ENCODE results near the gene EFCAB11.

The EFCAB11 gene

DNA sequence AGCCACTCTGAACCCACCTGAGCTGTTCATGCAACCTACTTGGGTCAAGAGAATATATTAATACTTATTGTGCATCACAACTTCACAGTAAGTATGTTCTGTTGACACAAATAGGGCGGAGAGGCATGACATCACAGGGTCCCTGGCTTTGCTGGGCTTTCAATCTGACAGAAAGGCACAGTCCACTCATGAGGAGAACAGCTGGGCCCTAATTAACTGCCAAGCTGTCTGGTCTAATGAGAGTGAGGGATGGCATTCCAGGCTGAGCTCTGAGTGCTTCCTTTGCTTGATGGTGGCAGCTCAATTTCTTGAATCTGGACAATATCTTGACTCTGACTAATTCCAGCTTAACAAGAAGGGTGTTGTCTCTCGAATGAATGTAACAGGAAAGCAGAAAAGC, 2.0 kb downstream of the EFCAB11 start:
- H3K27ac ChIP-seq = no peak overlapping the region
- peaks cover 20 to 26% of the 10 kb centered on the region in 2 experiments for H3K4me1 ChIP-seq (ENCODE audit: control insufficient read depth in 1 of 2, insufficient read depth in 1 of 2, low read depth in 1 of 2, low read length in 1 of 2)
- H3K4me3 ChIP-seq (ENCODE audit: low read depth in 1 of 2, low read length in 1 of 2) = no peak overlapping the region
- no peaks in the 10 kb centered on the region for H3K27me3 ChIP-seq
- no peak for TF ChIP-seq CTCF (IDR thresholded peaks at IDR 0.05)
- H3K9me3 ChIP-seq = no peaks in the 10 kb centered on the region
- H3K36me3 ChIP-seq = no peaks in the 10 kb centered on the region

- no peak for TF ChIP-seq CTCF (IDR thresholded peaks at IDR 0.05)
- no peaks in the 10 kb centered on the region for H3K36me3 ChIP-seq
- H3K4me1 ChIP-seq (ENCODE audit: control insufficient read depth in 1 of 2, insufficient read depth in 1 of 2, low read depth in 1 of 2, low read length in 1 of 2) = no peaks in the 10 kb centered on the region
- no peaks in the 10 kb centered on the region for H3K9me3 ChIP-seq
- no peaks in the 10 kb centered on the region for H3K27me3 ChIP-seq
- H3K4me3 ChIP-seq (ENCODE audit: low read depth in 1 of 2, low read length in 1 of 2) = no peak overlapping the region
- no peak overlapping the region for H3K27ac ChIP-seq
Measured at GRCh38 chr14:89947344-89947743, 7.2 kb downstream of the EFCAB11 start.

DNA sequence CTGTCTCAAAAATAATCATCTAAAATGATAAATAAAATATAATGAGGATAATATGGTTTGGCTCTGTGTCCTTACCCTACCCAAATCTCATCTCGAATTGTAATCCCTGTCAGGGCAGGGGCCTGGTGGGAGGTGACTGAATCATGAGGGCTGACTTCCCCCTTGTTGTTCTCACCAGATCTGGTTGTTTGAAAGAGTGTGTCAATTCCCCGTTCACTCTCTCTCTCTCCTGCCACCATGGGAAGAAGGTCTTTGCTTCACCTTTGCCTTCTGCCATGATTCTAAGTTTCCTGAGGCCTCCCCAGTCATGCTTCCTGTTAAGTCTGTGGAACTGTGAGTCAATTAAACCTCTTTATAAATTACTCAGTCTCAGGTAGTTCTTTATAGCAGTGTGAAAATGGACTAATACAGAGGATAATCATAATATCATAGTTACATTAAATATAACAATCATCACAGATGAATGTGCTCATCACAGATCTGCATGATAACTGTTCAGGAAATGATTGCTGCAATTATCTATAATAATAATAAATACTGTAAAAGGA, 12.6 kb downstream of the EFCAB11 start:
- no peak for TF ChIP-seq CTCF (IDR thresholded peaks at IDR 0.05)
- H3K27ac ChIP-seq = no peak overlapping the region
- no peak overlapping the region for H3K4me3 ChIP-seq (ENCODE audit: low read depth in 1 of 2, low read length in 1 of 2)
- no peaks in the 10 kb centered on the region for H3K36me3 ChIP-seq
- H3K4me1 ChIP-seq (ENCODE audit: control insufficient read depth in 1 of 2, insufficient read depth in 1 of 2, low read depth in 1 of 2, low read length in 1 of 2) = no peaks in the 10 kb centered on the region
- no peaks in the 10 kb centered on the region for H3K27me3 ChIP-seq
- no peaks in the 10 kb centered on the region for H3K9me3 ChIP-seq

GRCh38 chr14:89936654-89937185, 17.8 kb downstream of the EFCAB11 start:
- Histone ChIP-seq H3K36me3 (peaks cover 4% of the 10 kb centered on the region), H3K9me3 (no peaks in the 10 kb centered on the region), H3K4me1 (ENCODE audit: control insufficient read depth in 1 of 2, insufficient read depth in 1 of 2, low read depth in 1 of 2, low read length in 1 of 2) (no peaks in the 10 kb centered on the region), H3K27me3 (no peaks in the 10 kb centered on the region), H3K27ac (no peak overlapping the region), H3K4me3 (ENCODE audit: low read depth in 1 of 2, low read length in 1 of 2) (no peak overlapping the region)
- TF ChIP-seq CTCF (IDR thresholded peaks at IDR 0.05) = no peak

- H3K27ac ChIP-seq = no peak overlapping the region
- no peak for TF ChIP-seq CTCF (IDR thresholded peaks at IDR 0.05)
- H3K27me3 ChIP-seq = no peaks in the 10 kb centered on the region
- no peaks in the 10 kb centered on the region for H3K9me3 ChIP-seq
- H3K36me3 ChIP-seq = peaks cover 19% of the 10 kb centered on the region
- no peak overlapping the region for H3K4me3 ChIP-seq (ENCODE audit: low read depth in 1 of 2, low read length in 1 of 2)
- H3K4me1 ChIP-seq (ENCODE audit: control insufficient read depth in 1 of 2, insufficient read depth in 1 of 2, low read depth in 1 of 2, low read length in 1 of 2) = no peaks in the 10 kb centered on the region
Measured at GRCh38 chr14:89933002-89933401, 21.5 kb downstream of the EFCAB11 start.

Data from neutrophil (primary cell).